ENCODE results near the gene GNB1.

Gene GNB1

DNA sequence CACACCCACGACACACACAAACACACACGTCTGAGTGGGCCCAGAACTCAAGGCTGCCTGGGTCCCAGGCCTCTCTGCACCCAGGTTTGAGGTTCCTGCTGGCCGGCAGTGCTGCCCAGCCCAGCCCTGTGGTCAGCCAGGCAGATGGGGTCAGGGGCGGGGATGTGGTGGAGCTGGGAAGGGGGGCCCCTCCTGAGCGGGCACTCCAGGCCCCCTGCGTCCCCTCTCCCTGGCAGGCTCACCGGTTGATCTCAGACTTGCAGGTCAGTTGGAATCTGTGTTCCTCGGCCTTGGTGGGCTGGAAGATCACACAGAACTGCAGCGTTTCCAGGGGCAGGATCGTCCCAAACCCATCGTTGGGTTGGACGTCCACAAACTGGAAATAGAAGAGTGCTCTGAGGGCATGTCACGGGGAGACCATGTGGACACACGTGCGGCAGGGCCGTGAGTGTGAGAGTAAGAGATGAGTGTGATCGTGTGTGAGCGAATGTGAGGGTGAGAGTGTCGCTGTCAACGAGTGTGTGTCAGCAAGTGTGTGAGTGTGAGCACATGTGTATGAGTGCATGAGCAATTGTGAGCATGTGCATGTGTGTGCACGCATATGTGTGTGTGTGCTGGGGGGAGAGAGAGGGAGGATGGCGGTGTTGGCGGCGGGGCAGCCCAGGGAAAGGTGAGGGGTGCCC lies 47.9 kb upstream of the GNB1 start:
- no peak overlapping the region for H2BK120ac ChIP-seq (ENCODE audit: low read depth, low read length)
- H3K27ac ChIP-seq (replicated peaks; ENCODE audit: low read length): no peak overlapping the region
- WGBS, 2 donors (ENCODE audit: extremely low coverage in 2 of 2, insufficient read length in 2 of 2, insufficient replicate concordance in 1 of 2): 100% methylated on average over 5 of the region's 24 CpGs; no CpG with 5 or more reads in 1 of the 2 donors

DNA sequence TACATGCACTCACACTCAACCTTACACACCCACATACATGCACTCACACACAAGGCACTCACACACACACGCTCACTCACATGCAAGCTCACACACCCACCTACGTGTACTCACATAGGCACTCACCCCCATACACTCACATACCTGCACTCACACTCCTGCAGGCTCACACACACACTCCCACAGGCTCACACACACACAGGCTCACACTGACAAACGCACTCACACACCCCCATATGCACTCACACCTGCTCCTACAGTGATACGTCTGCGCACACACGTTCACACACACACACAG lies 47.3 kb upstream of the GNB1 start:
- no CpG with 5 or more reads among the region's 6 CpGs for WGBS, 2 donors (ENCODE audit: extremely low coverage in 2 of 2, insufficient read length in 2 of 2, insufficient replicate concordance in 1 of 2)
- Histone ChIP-seq H3K27ac (replicated peaks; ENCODE audit: low read length) (no peak overlapping the region), H2AK5ac (ENCODE audit: low read depth, low read length) (peak overlapping the region; percentile 75), H3K9ac (ENCODE audit: low read depth, low read length, poor library complexity) (peak overlapping the region; percentile 4), H3K18ac (ENCODE audit: low read length) (peak overlapping the region; percentile 57), H3K36me3 (replicated peaks in 1 of 2; ENCODE audit: control insufficient read depth in 2 of 2, insufficient read depth in 2 of 2, low read length in 2 of 2) (peaks cover 0 to 2% of the 10 kb centered on the region in 2 donors), H4K8ac (ENCODE audit: low read depth, low read length) (no peak overlapping the region), H3K4me2 (ENCODE audit: insufficient read depth, low read length, poor library complexity, severe bottlenecking) (no peak overlapping the region), H2AFZ (ENCODE audit: low read length) (no peak overlapping the region), H3K4me1 (ENCODE audit: control insufficient read depth in 2 of 2, insufficient read depth in 1 of 2, low read depth in 1 of 2, low read length in 2 of 2) (peaks cover 0 to 1% of the 10 kb centered on the region in 2 donors), H3K4me3 (ENCODE audit: low read length in 2 of 2) (peak overlapping the region in 1 of 2 donors; percentile 45), H2BK5ac (ENCODE audit: low read length) (no peak overlapping the region), H2BK120ac (ENCODE audit: low read depth, low read length) (no peak overlapping the region), H3K14ac (ENCODE audit: low read length) (peak overlapping the region; percentile 71), H3K23ac (ENCODE audit: low read depth, low read length, poor library complexity) (peak overlapping the region; percentile 89), H3K79me1 (ENCODE audit: low read depth, low read length) (peaks cover 6% of the 10 kb centered on the region), H3K27me3 (ENCODE audit: control insufficient read depth in 3 of 3, insufficient read depth in 3 of 3, low read depth in 1 of 3, low read length in 3 of 3) (peaks cover 0 to 19% (median 0%) of the 10 kb centered on the region in 3 experiments), H2BK15ac (ENCODE audit: low read length) (peak overlapping the region; percentile 81), H2BK12ac (ENCODE audit: low read length) (peak overlapping the region; percentile 41), H4K91ac (ENCODE audit: low read depth, low read length, poor library complexity) (peak overlapping the region; percentile 72), H3K9me3 (replicated peaks in 1 of 2; ENCODE audit: control insufficient read depth in 2 of 2, insufficient read depth in 1 of 2, low read depth in 1 of 2, low read length in 2 of 2) (peaks cover 0 to 8% of the 10 kb centered on the region in 2 donors), H3K4ac (ENCODE audit: low read length) (peak overlapping the region; percentile 76)
- DNase-seq (ENCODE audit: low spot score): no peak

More for the DNA sequence above, 47.9 kb upstream of the GNB1 start:
- peak overlapping the region; percentile 75 for H2AK5ac ChIP-seq (ENCODE audit: low read depth, low read length)
- peak overlapping the region; percentile 89 for H3K14ac ChIP-seq (ENCODE audit: low read length)
- H3K9me3 ChIP-seq (replicated peaks in 1 of 2; ENCODE audit: control insufficient read depth in 2 of 2, insufficient read depth in 1 of 2, low read depth in 1 of 2, low read length in 2 of 2): peaks cover 0 to 8% of the 10 kb centered on the region in 2 donors
- H3K27me3 ChIP-seq (ENCODE audit: control insufficient read depth in 3 of 3, insufficient read depth in 3 of 3, low read depth in 1 of 3, low read length in 3 of 3): peaks cover 0 to 19% (median 0%) of the 10 kb centered on the region in 3 experiments
- no peak overlapping the region for H4K8ac ChIP-seq (ENCODE audit: low read depth, low read length)
- H3K36me3 ChIP-seq (replicated peaks in 1 of 2; ENCODE audit: control insufficient read depth in 2 of 2, insufficient read depth in 2 of 2, low read length in 2 of 2): peaks cover 0 to 2% of the 10 kb centered on the region in 2 donors
- peaks cover 3 to 5% of the 10 kb centered on the region in 2 donors for H3K4me1 ChIP-seq (ENCODE audit: control insufficient read depth in 2 of 2, insufficient read depth in 1 of 2, low read depth in 1 of 2, low read length in 2 of 2)
- peak overlapping the region; percentile 72 for H4K91ac ChIP-seq (ENCODE audit: low read depth, low read length, poor library complexity)
- DNase-seq (ENCODE audit: low spot score): no peak
- no peak overlapping the region for H2AFZ ChIP-seq (ENCODE audit: low read length)
- peak overlapping the region; percentile 81 for H2BK15ac ChIP-seq (ENCODE audit: low read length)
- H3K4me3 ChIP-seq (ENCODE audit: low read length in 2 of 2): peak overlapping the region in 1 of 2 donors; percentile 11
- peak overlapping the region; percentile 89 for H3K23ac ChIP-seq (ENCODE audit: low read depth, low read length, poor library complexity)
- peaks cover 6% of the 10 kb centered on the region for H3K79me1 ChIP-seq (ENCODE audit: low read depth, low read length)
- peak overlapping the region; percentile 68 for H2BK5ac ChIP-seq (ENCODE audit: low read length)
- H2BK12ac ChIP-seq (ENCODE audit: low read length): peak overlapping the region; percentile 84
- H3K4me2 ChIP-seq (ENCODE audit: insufficient read depth, low read length, poor library complexity, severe bottlenecking): no peak overlapping the region
- H3K18ac ChIP-seq (ENCODE audit: low read length): peak overlapping the region; percentile 57
- H3K9ac ChIP-seq (ENCODE audit: low read depth, low read length, poor library complexity): peak overlapping the region; percentile 4
- H3K4ac ChIP-seq (ENCODE audit: low read length): peak overlapping the region; percentile 76

DNA sequence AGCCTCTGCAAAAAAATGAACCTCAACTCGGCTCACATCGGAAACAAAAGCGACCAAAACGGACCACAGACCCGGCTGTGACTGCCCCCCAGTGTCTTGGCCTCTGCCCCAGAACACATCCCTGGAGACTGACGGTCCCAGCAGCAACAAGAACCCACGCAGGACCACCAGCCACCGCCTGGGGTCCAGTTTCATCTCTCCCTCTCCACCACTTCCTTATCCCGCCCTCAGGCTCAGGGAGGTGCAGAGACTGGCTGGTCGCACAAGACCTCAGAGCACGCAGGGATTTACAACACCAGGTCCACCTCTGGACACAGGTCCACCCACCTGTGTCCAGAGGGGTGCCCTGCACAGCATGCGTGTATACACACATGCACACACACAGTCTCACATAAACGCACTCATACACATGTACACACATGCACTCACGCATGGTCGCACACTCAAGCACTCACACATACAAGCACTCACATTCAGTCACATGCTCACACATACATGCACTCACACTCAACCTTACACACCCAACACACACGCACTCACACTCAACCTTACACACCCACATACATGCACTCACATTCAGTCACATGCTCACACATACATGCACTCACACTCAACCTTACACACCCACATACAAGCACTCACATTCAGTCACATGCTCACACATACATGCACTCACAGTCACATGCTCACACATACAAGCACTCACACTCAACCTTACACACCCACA lies 46.8 kb upstream of the GNB1 start:
- peaks cover 0 to 19% (median 0%) of the 10 kb centered on the region in 3 experiments for H3K27me3 ChIP-seq (ENCODE audit: control insufficient read depth in 3 of 3, insufficient read depth in 3 of 3, low read depth in 1 of 3, low read length in 3 of 3)
- peak overlapping the region; percentile 74 for H4K8ac ChIP-seq (ENCODE audit: low read depth, low read length)
- no peak overlapping the region for H2BK120ac ChIP-seq (ENCODE audit: low read depth, low read length)
- no peak overlapping the region for H2BK15ac ChIP-seq (ENCODE audit: low read length)
- H2BK5ac ChIP-seq (ENCODE audit: low read length): no peak overlapping the region
- H3K14ac ChIP-seq (ENCODE audit: low read length): peak overlapping the region; percentile 71
- H3K4me2 ChIP-seq (ENCODE audit: insufficient read depth, low read length, poor library complexity, severe bottlenecking): no peak overlapping the region
- no peak overlapping the region for H3K4ac ChIP-seq (ENCODE audit: low read length)
- 100% methylated on average over 1 of the region's 16 CpGs; no CpG with 5 or more reads in 1 of the 2 donors for WGBS, 2 donors (ENCODE audit: extremely low coverage in 2 of 2, insufficient read length in 2 of 2, insufficient replicate concordance in 1 of 2)
- peaks cover 0 to 1% of the 10 kb centered on the region in 2 donors for H3K4me1 ChIP-seq (ENCODE audit: control insufficient read depth in 2 of 2, insufficient read depth in 1 of 2, low read depth in 1 of 2, low read length in 2 of 2)
- H3K36me3 ChIP-seq (replicated peaks in 1 of 2; ENCODE audit: control insufficient read depth in 2 of 2, insufficient read depth in 2 of 2, low read length in 2 of 2): peaks cover 0 to 2% of the 10 kb centered on the region in 2 donors
- no peak overlapping the region for H4K91ac ChIP-seq (ENCODE audit: low read depth, low read length, poor library complexity)
- no peak for DNase-seq (ENCODE audit: low spot score)
- H3K9me3 ChIP-seq (replicated peaks in 1 of 2; ENCODE audit: control insufficient read depth in 2 of 2, insufficient read depth in 1 of 2, low read depth in 1 of 2, low read length in 2 of 2): peaks cover 0 to 8% of the 10 kb centered on the region in 2 donors
- H3K79me1 ChIP-seq (ENCODE audit: low read depth, low read length): peaks cover 6% of the 10 kb centered on the region
- H3K27ac ChIP-seq (replicated peaks; ENCODE audit: low read length): no peak overlapping the region
- H3K4me3 ChIP-seq (ENCODE audit: low read length in 2 of 2): peak overlapping the region in 1 of 2 donors; percentile 45
- H2AFZ ChIP-seq (ENCODE audit: low read length): no peak overlapping the region
- H2AK5ac ChIP-seq (ENCODE audit: low read depth, low read length): peak overlapping the region; percentile 93
- H3K18ac ChIP-seq (ENCODE audit: low read length): peak overlapping the region; percentile 84
- no peak overlapping the region for H3K9ac ChIP-seq (ENCODE audit: low read depth, low read length, poor library complexity)
- peak overlapping the region; percentile 81 for H3K23ac ChIP-seq (ENCODE audit: low read depth, low read length, poor library complexity)
- H2BK12ac ChIP-seq (ENCODE audit: low read length): no peak overlapping the region

DNA sequence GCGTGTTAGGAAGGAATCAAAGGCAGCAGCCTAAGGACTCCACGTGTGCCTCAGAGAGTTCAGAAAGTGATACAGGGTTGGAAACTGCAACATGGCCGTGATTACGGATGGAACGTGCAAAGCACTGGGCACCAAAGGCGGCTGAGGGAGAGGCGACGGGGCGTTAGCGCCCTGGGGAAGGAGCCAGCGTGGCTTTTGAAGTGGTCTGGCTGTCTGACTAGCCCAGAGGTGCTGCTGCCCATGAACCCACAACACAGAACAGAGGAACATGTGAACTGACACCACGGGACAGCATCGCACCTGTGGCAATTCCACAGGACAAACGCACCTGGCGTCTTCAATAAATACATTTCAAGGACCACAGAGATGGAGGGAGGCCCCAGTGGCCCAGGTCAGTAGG lies 46.2 kb upstream of the GNB1 start:
- no peak overlapping the region for H2BK5ac ChIP-seq (ENCODE audit: low read length)
- no peak overlapping the region for H3K4ac ChIP-seq (ENCODE audit: low read length)
- no peak overlapping the region for H3K4me3 ChIP-seq (ENCODE audit: low read length in 2 of 2)
- H3K27me3 ChIP-seq (ENCODE audit: control insufficient read depth in 3 of 3, insufficient read depth in 3 of 3, low read depth in 1 of 3, low read length in 3 of 3): peaks cover 0 to 14% (median 0%) of the 10 kb centered on the region in 3 experiments
- peak overlapping the region; percentile 46 for H3K18ac ChIP-seq (ENCODE audit: low read length)
- peak overlapping the region; percentile 1 for H3K9ac ChIP-seq (ENCODE audit: low read depth, low read length, poor library complexity)
- peaks cover 0 to 8% of the 10 kb centered on the region in 2 donors for H3K9me3 ChIP-seq (replicated peaks in 1 of 2; ENCODE audit: control insufficient read depth in 2 of 2, insufficient read depth in 1 of 2, low read depth in 1 of 2, low read length in 2 of 2)
- peaks cover 6% of the 10 kb centered on the region for H3K79me1 ChIP-seq (ENCODE audit: low read depth, low read length)
- no peak overlapping the region for H3K23ac ChIP-seq (ENCODE audit: low read depth, low read length, poor library complexity)
- H3K4me1 ChIP-seq (ENCODE audit: control insufficient read depth in 2 of 2, insufficient read depth in 1 of 2, low read depth in 1 of 2, low read length in 2 of 2): peaks cover 0 to 1% of the 10 kb centered on the region in 2 donors
- no peak overlapping the region for H3K14ac ChIP-seq (ENCODE audit: low read length)
- no peak overlapping the region for H3K27ac ChIP-seq (replicated peaks; ENCODE audit: low read length)
- H4K91ac ChIP-seq (ENCODE audit: low read depth, low read length, poor library complexity): peak overlapping the region; percentile 40
- H2BK12ac ChIP-seq (ENCODE audit: low read length): no peak overlapping the region
- H2BK15ac ChIP-seq (ENCODE audit: low read length): no peak overlapping the region
- no peak for DNase-seq (ENCODE audit: low spot score)
- H4K8ac ChIP-seq (ENCODE audit: low read depth, low read length): no peak overlapping the region
- peaks cover 0 to 2% of the 10 kb centered on the region in 2 donors for H3K36me3 ChIP-seq (replicated peaks in 1 of 2; ENCODE audit: control insufficient read depth in 2 of 2, insufficient read depth in 2 of 2, low read length in 2 of 2)
- no peak overlapping the region for H2BK120ac ChIP-seq (ENCODE audit: low read depth, low read length)
- 100% methylated on average over 1 of the region's 15 CpGs; no CpG with 5 or more reads in 1 of the 2 donors for WGBS, 2 donors (ENCODE audit: extremely low coverage in 2 of 2, insufficient read length in 2 of 2, insufficient replicate concordance in 1 of 2)
- no peak overlapping the region for H3K4me2 ChIP-seq (ENCODE audit: insufficient read depth, low read length, poor library complexity, severe bottlenecking)
- H2AK5ac ChIP-seq (ENCODE audit: low read depth, low read length): no peak overlapping the region
- H2AFZ ChIP-seq (ENCODE audit: low read length): no peak overlapping the region
